Mesangial cell (primary cell): Measurements from ENCODE around the gene ANAPC4. TPM values are rescaled to one million over a fixed set of nuclear protein-coding genes. Genes with fewer than 3 reads are reported as not detected.

Source experiments
- total RNA-seq: library from RNA; depleted of rRNA; stranded (reverse); fragments of >200 nt; gene quantifications from 2 replicates; pipeline ENCODE4 v1.2.3, GENCODE V29; 2015

The ANAPC4 gene
- total RNA-seq: 9.3 and 12.2 TPM in 2 replicates

DNA sequence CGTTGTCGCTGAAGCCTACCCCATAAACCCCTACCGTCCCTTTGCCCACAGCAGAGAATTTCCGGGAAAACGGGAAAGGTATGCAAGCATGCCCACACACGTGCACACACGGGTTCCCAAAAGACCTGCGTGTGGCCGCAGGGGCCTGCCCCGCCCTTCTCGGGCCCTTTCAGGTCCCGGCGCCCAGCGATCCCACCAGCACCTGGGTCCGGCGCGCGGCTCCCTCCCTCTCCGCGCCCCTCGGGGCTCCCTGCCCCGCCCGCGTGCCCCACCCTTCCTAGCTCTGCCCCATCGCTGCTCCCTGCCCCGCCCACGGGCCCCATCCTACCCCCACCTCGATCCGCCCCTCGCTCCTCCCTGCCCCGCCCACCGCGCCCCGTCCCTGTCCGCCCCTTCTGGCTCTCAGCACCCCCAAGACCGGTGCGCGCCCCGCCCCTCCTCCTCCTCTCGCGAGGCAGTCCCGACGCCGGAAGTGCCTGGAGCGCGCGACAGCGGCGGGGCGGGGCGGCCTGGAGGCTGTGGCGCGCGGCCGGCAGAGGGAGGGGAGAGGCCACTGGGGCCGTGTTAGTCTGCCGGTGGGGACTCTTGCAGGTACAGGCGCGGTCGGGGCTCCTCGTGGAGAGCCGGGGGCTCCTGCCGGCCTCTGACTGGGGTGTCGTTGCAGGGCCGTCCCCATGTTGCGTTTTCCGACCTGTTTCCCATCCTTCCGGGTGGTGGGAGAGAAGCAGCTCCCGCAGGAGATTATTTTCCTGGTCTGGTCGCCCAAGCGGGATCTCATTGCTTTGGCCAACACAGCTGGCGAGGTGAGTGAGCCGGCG lies at the start of gene ANAPC4:
ANAPC4 (plus strand) TSS at position 510 of the 818 bp plus-strand sequence; CDS start at position 675, 165 bp downstream.

Other genes starting within 250 kb of the ANAPC4 start
- 2.4 and 4.1 TPM in 2 replicates for gene SEPSECS, start 216.8 kb upstream of the ANAPC4 start, total RNA-seq
- 7.9 and 20.0 TPM in 2 replicates for gene PI4K2B, start 143.2 kb upstream of the ANAPC4 start, total RNA-seq
- 3.9 and 7.0 TPM in 2 replicates for gene ZCCHC4, start 64.5 kb upstream of the ANAPC4 start, total RNA-seq